H1 (cell line): ENCODE results near the gene NBL1.

Source experiments
- CHD2 ChIP-seq: IDR thresholded peaks from 2 replicates; pipeline ENCODE4 v1.6.1; 2012; ENCODE audit warnings: low read length, improper control_type of control experiment
- CTCF ChIP-seq, 3 experiments: IDR thresholded peaks; 1 replicate in 2 of 3; 2 replicates in 1 of 3; pipeline versions ENCODE4 v1.5.1 to v1.6.1; 2011; ENCODE audit warnings: low read length in 3 of 3, mild to moderate bottlenecking in 3 of 3, inconsistent platforms in 2 of 3, low read depth in 1 of 3, moderate library complexity in 1 of 3; ENCODE audit not compliant: insufficient read depth in 1 of 3; ENCODE audit errors: control extremely low read depth in 1 of 3
- EP300 ChIP-seq, 2 experiments: IDR thresholded peaks; 1 replicate in 1 of 2; 2 replicates in 1 of 2; pipeline ENCODE4 v1.6.1; 2011 to 2012; ENCODE audit warnings: low read depth in 2 of 2, low read length in 2 of 2, mild to moderate bottlenecking in 2 of 2, borderline replicate concordance in 1 of 2, inconsistent platforms in 1 of 2, moderate library complexity in 1 of 2
- JUND ChIP-seq: IDR thresholded peaks from 2 replicates; pipeline ENCODE4 v1.6.1; 2011; ENCODE audit warnings: mild to moderate bottlenecking, improper control_type of control experiment, low read length

GRCh38 chr1:19676438-19676922 is 32.4 kb downstream of the NBL1 start:
- TF ChIP-seq CTCF (IDR thresholded peaks at IDR 0.05; ENCODE audit: control extremely low read depth in 1 of 3, insufficient read depth in 1 of 3, low read depth in 1 of 3, low read length in 3 of 3) (no peak), CHD2 (no peak), JUND (no peak), EP300 (IDR thresholded peaks at IDR 0.05; ENCODE audit: borderline replicate concordance in 1 of 2, low read depth in 2 of 2, low read length in 2 of 2) (no peak)
